ENCODE measurements around the gene PPP1R11. TPM values are rescaled to one million over a fixed set of nuclear protein-coding genes. Genes with fewer than 3 reads are reported as not detected.
"Not testable (repeated sequence)": the region's sequence is repeated elsewhere in the genome, so short reads cannot be mapped to it uniquely, and the experiment has no call there.

PPP1R11 gene
- total and polyA plus RNA-seq, 3 experiments from 2014 or later: 67.1 to 122 (median 70.9) TPM

- H3K4me3 Mint-ChIP-seq; H3K9me3 Mint-ChIP-seq; H3K36me3 ChIP-seq (ENCODE audit: insufficient read depth, low read length); H3K4me3 ChIP-seq (ENCODE audit: low read length); CTCF ChIA-PET; H3K4me1 ChIP-seq (ENCODE audit: insufficient read depth, low read length); DNase-seq; H3K4me1 Mint-ChIP-seq; H3K9me3 ChIP-seq (ENCODE audit: low read length); H3K27ac ChIP-seq (ENCODE audit: low read depth, low read length); POLR2A ChIA-PET; H3K27me3 Mint-ChIP-seq; H3K27me3 ChIP-seq (ENCODE audit: insufficient read depth, low read length, poor library complexity, severe bottlenecking); H3K27ac Mint-ChIP-seq: not testable (repeated sequence)
- H3K36me3 Mint-ChIP-seq: peaks cover 6 to 29% (median 17%) of the 10 kb centered on the region in 3 donors
Observed at GRCh38 chr6:30033440-30033839, 33.6 kb upstream of the PPP1R11 start.

GRCh38 chr6:30035784-30036183 is 31.2 kb upstream of the PPP1R11 start:
- Mint-ChIP-seq H3K27ac (no peak overlapping the region), H3K4me1 (no peaks in the 10 kb centered on the region), H3K4me3 (no peak overlapping the region), H3K27me3 (no peaks in the 10 kb centered on the region), H3K9me3 (no peaks in the 10 kb centered on the region), H3K36me3 (peaks cover 6 to 29% (median 18%) of the 10 kb centered on the region in 3 donors)
- CTCF ChIA-PET: no interaction called here
- H3K9me3 ChIP-seq (ENCODE audit: low read length): no peaks in the 10 kb centered on the region
- no peaks in the 10 kb centered on the region for H3K36me3 ChIP-seq (ENCODE audit: insufficient read depth, low read length)
- no peak overlapping the region for H3K27ac ChIP-seq (ENCODE audit: low read depth, low read length)
- H3K4me1 ChIP-seq (ENCODE audit: insufficient read depth, low read length): no peaks in the 10 kb centered on the region
- no peak for DNase-seq
- no peaks in the 10 kb centered on the region for H3K27me3 ChIP-seq (ENCODE audit: insufficient read depth, low read length, poor library complexity, severe bottlenecking)
- H3K4me3 ChIP-seq (ENCODE audit: low read length): no peak overlapping the region
- POLR2A ChIA-PET: no interaction called here

DNA sequence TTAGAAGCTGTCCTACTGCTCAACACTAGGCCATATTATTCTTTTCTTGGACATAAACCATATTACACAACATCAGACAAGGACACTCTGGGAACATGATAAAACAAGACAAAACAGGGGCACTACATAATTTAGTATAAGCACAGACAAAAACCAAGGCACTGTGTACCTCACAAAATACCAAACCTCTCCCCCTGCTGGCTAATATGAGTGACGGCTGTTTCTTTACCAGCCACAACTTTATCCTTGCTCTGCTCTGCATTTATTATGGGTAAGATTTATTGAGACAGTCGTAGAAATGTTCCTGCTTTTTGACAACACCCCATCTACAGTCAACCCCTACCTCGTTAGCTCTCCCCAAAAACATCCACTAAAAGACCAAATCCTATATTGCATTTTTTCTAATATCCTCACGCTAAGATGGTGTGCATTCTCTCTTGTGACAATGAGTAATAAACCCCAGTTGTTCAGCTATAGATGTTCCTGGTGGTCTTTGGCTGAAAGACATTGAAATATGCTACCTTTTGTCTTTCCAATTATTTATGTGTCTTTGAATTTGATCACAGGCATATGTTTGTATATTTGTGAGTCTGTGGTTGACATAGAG is 29.7 kb upstream of the PPP1R11 start:
- Mint-ChIP-seq H3K36me3 (peaks cover 6 to 29% (median 21%) of the 10 kb centered on the region in 3 donors), H3K9me3 (no peaks in the 10 kb centered on the region), H3K4me3 (no peak overlapping the region), H3K27me3 (no peaks in the 10 kb centered on the region), H3K4me1 (no peaks in the 10 kb centered on the region), H3K27ac (peak overlapping the region in 1 of 8 donors; percentile 21)
- H3K36me3 ChIP-seq (ENCODE audit: insufficient read depth, low read length): no peaks in the 10 kb centered on the region
- DNase-seq: no peak
- CTCF ChIA-PET: interaction anchor here (3.1 kb wide), 1 partner anchor 23 kb away, joined by 8 read pairs; the partner anchor contains the start of gene POLR1H
- no peak overlapping the region for H3K4me3 ChIP-seq (ENCODE audit: low read length)
- no peaks in the 10 kb centered on the region for H3K4me1 ChIP-seq (ENCODE audit: insufficient read depth, low read length)
- no peaks in the 10 kb centered on the region for H3K27me3 ChIP-seq (ENCODE audit: insufficient read depth, low read length, poor library complexity, severe bottlenecking)
- H3K27ac ChIP-seq (ENCODE audit: low read depth, low read length): no peak overlapping the region
- no peaks in the 10 kb centered on the region for H3K9me3 ChIP-seq (ENCODE audit: low read length)
- POLR2A ChIA-PET: no interaction called here

- Mint-ChIP-seq H3K4me3 (no peak overlapping the region), H3K9me3 (no peaks in the 10 kb centered on the region)
Observed at GRCh38 chr6:30041221-30041620, 25.8 kb upstream of the PPP1R11 start.

DNA sequence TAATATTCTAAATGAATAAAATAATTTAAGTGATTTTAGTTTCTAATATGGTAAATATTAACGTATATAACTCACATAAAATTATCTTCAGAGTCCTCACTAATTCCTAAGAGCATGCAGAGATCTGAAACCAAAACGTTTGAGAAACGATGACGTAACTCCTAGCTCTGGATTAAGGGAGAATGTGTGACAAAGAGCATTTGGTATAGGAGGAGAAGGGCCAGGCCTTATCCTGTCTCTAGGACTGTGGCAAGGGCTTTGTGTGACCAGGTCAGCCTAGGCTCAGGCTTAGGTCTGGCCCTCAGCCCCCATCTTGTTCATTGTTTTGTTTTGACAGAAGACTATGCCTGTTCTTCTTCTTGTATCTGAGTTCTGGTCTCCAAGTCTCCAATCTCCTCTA is 25.2 kb upstream of the PPP1R11 start:
- Histone ChIP-seq H3K36me3 (ENCODE audit: insufficient read depth, low read length) (no peaks in the 10 kb centered on the region), H3K4me1 (ENCODE audit: insufficient read depth, low read length) (no peaks in the 10 kb centered on the region), H3K27me3 (ENCODE audit: insufficient read depth, low read length, poor library complexity, severe bottlenecking) (no peaks in the 10 kb centered on the region), H3K27ac (ENCODE audit: low read depth, low read length) (no peak overlapping the region), H3K4me3 (ENCODE audit: low read length) (no peak overlapping the region), H3K9me3 (ENCODE audit: low read length) (no peaks in the 10 kb centered on the region)
- H3K27ac Mint-ChIP-seq: peak overlapping the region in 1 of 8 donors; percentile 94
- H3K36me3 Mint-ChIP-seq: peaks cover 0 to 16% (median 11%) of the 10 kb centered on the region in 3 donors
- ChIA-PET CTCF (no interaction called here), POLR2A (no interaction called here)
- H3K27me3 Mint-ChIP-seq: no peaks in the 10 kb centered on the region
- H3K4me1 Mint-ChIP-seq: peaks cover 0 to 2% (median 1%) of the 10 kb centered on the region in 3 donors
- no peaks in the 10 kb centered on the region for H3K9me3 Mint-ChIP-seq
- no peak overlapping the region for H3K4me3 Mint-ChIP-seq
- no peak for DNase-seq

More at GRCh38 chr6:30041221-30041620, 25.8 kb upstream of the PPP1R11 start:
- CTCF ChIA-PET: no interaction called here
- no peak overlapping the region for H3K27ac ChIP-seq (ENCODE audit: low read depth, low read length)
- H3K9me3 ChIP-seq (ENCODE audit: low read length): no peaks in the 10 kb centered on the region
- Mint-ChIP-seq H3K27ac (no peak overlapping the region), H3K4me1 (peaks cover 0 to 2% (median 0%) of the 10 kb centered on the region in 3 donors), H3K36me3 (peaks cover 0 to 16% (median 11%) of the 10 kb centered on the region in 3 donors), H3K27me3 (no peaks in the 10 kb centered on the region)
- no peak overlapping the region for H3K4me3 ChIP-seq (ENCODE audit: low read length)
- no peaks in the 10 kb centered on the region for H3K27me3 ChIP-seq (ENCODE audit: insufficient read depth, low read length, poor library complexity, severe bottlenecking)
- POLR2A ChIA-PET: no interaction called here
- DNase-seq: no peak
- H3K36me3 ChIP-seq (ENCODE audit: insufficient read depth, low read length): no peaks in the 10 kb centered on the region
- no peaks in the 10 kb centered on the region for H3K4me1 ChIP-seq (ENCODE audit: insufficient read depth, low read length)

DNA sequence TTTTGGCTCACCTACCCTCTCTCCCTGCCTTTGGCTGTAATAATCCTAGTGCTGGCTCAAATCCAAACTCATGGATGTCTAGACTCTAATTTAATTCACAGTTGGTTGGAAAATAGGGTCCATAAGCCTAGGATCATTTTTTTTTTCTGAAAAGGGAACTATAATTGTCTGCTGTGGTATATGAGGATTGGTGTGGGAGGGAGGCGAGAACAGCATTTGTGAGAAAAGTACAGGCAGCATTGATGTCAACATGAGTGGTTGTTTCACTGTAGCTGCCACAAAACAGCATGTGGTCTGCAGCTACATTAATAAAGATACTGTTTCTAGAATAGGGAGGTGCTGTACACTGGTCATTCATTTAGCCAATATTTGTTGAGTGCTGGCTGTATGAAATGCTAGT is 24.5 kb upstream of the PPP1R11 start:
- H3K4me1 ChIP-seq (ENCODE audit: insufficient read depth, low read length): no peaks in the 10 kb centered on the region
- peak overlapping the region in 1 of 8 donors; percentile 70 for H3K27ac Mint-ChIP-seq
- H3K4me3 ChIP-seq (ENCODE audit: low read length): no peak overlapping the region
- H3K4me1 Mint-ChIP-seq: peaks cover 0 to 8% (median 7%) of the 10 kb centered on the region in 3 donors
- H3K27me3 ChIP-seq (ENCODE audit: insufficient read depth, low read length, poor library complexity, severe bottlenecking): no peaks in the 10 kb centered on the region
- CTCF ChIA-PET: no interaction called here
- no peak for DNase-seq
- peaks cover 0 to 11% (median 11%) of the 10 kb centered on the region in 3 donors for H3K36me3 Mint-ChIP-seq
- POLR2A ChIA-PET: no interaction called here
- no peak overlapping the region for H3K4me3 Mint-ChIP-seq
- H3K9me3 ChIP-seq (ENCODE audit: low read length): no peaks in the 10 kb centered on the region
- H3K27ac ChIP-seq (ENCODE audit: low read depth, low read length): no peak overlapping the region
- no peaks in the 10 kb centered on the region for H3K36me3 ChIP-seq (ENCODE audit: insufficient read depth, low read length)
- no peaks in the 10 kb centered on the region for H3K9me3 Mint-ChIP-seq
- no peaks in the 10 kb centered on the region for H3K27me3 Mint-ChIP-seq

DNA sequence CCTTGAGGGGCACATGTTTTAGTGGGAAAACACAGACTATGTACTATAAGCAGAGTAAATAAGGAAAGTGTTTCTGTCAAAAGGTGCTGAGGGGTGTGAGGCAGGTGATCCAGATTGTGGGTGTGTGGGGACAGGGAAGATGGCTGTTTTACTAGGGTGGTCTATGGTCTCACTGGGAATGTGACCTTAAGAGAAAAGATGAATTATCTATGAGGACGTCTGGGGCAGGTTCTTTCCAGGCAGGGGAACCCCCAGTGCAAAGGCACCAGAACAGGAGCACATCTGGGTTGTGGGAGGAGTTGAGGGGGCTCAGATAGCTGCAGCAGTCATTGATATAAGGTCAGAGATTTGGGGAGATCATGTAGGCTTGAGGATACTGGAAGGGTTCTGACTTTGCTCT is 24.1 kb upstream of the PPP1R11 start:
- no peaks in the 10 kb centered on the region for H3K36me3 ChIP-seq (ENCODE audit: insufficient read depth, low read length)
- POLR2A ChIA-PET: no interaction called here
- no peak overlapping the region for H3K4me3 Mint-ChIP-seq

DNA sequence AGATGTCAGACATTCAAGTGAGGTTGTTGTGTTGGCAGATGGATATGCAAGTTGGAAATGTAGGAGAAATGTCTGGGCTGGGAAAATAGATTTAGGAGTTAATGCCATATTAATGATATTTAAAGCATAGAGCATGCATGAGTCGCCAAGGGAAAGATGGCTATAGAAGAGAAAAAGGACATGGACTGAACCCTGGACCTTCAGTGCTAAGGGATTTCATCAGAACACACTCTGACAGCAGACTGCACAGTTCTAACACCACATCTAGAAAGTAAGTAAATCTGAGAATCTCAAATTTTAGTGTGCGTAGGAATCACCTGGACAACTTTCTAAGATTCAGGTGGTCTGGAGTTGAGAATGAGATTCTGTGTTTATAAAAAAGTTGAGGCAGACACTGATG is 23.3 kb upstream of the PPP1R11 start:
- Histone ChIP-seq H3K4me1 (ENCODE audit: insufficient read depth, low read length) (no peaks in the 10 kb centered on the region), H3K27ac (ENCODE audit: low read depth, low read length) (no peak overlapping the region), H3K36me3 (ENCODE audit: insufficient read depth, low read length) (no peaks in the 10 kb centered on the region), H3K4me3 (ENCODE audit: low read length) (no peak overlapping the region), H3K9me3 (ENCODE audit: low read length) (no peaks in the 10 kb centered on the region), H3K27me3 (ENCODE audit: insufficient read depth, low read length, poor library complexity, severe bottlenecking) (no peaks in the 10 kb centered on the region)
- peaks cover 0 to 9% (median 8%) of the 10 kb centered on the region in 3 donors for H3K4me1 Mint-ChIP-seq
- CTCF ChIA-PET: no interaction called here
- peak overlapping the region in 1 of 8 donors; percentile 33 for H3K27ac Mint-ChIP-seq
- POLR2A ChIA-PET: no interaction called here
- no peak for DNase-seq
- peaks cover 0 to 12% (median 11%) of the 10 kb centered on the region in 3 donors for H3K36me3 Mint-ChIP-seq
- no peaks in the 10 kb centered on the region for H3K27me3 Mint-ChIP-seq
- H3K9me3 Mint-ChIP-seq: no peaks in the 10 kb centered on the region
- H3K4me3 Mint-ChIP-seq: no peak overlapping the region

More for the DNA sequence above, 24.1 kb upstream of the PPP1R11 start:
- no peaks in the 10 kb centered on the region for H3K4me1 ChIP-seq (ENCODE audit: insufficient read depth, low read length)
- no peak overlapping the region for H3K4me3 ChIP-seq (ENCODE audit: low read length)
- no peak overlapping the region for H3K27ac ChIP-seq (ENCODE audit: low read depth, low read length)
- peak overlapping the region in 4 of 8 donors; percentile 8 to 70 (median 24) for H3K27ac Mint-ChIP-seq
- no peaks in the 10 kb centered on the region for H3K9me3 ChIP-seq (ENCODE audit: low read length)
- H3K27me3 ChIP-seq (ENCODE audit: insufficient read depth, low read length, poor library complexity, severe bottlenecking): no peaks in the 10 kb centered on the region
- CTCF ChIA-PET: no interaction called here
- peaks cover 0 to 11% (median 11%) of the 10 kb centered on the region in 3 donors for H3K36me3 Mint-ChIP-seq
- no peaks in the 10 kb centered on the region for H3K27me3 Mint-ChIP-seq
- H3K4me1 Mint-ChIP-seq: peaks cover 0 to 9% (median 8%) of the 10 kb centered on the region in 3 donors
- no peaks in the 10 kb centered on the region for H3K9me3 Mint-ChIP-seq
- DNase-seq: no peak

Measured in CD8-positive, alpha-beta memory T cell (primary cell).